Activated naive CD8-positive, alpha-beta T cell treated with anti-CD3 and anti-CD28 coated beads, Interleukin-2, amount 50 U/mL, for 16 hours (primary cell): Measurements from ENCODE around the gene ACTG1.

Source experiments
- DNase-seq: peaks from one replicate; pipeline ENCODE4 v3.0.0-alpha.2; 2020; ENCODE audit warnings: low read depth, low spot score

Gene ACTG1

GRCh38 chr17:81481815-81482505, 30.6 kb downstream of the ACTG1 start:
- DNase-seq, result no peak

GRCh38 chr17:81481073-81481799, 31.4 kb downstream of the ACTG1 start:
- peak; percentile 23 for DNase-seq

GRCh38 chr17:81480140-81481072, 32.2 kb downstream of the ACTG1 start:
- no peak for DNase-seq

- DNase-seq, result no peak
These were observed 33.2 kb downstream of the ACTG1 start for GRCh38 chr17:81479175-81480071.

GRCh38 chr17:81478119-81478518, 34.5 kb downstream of the ACTG1 start:
- no peak for DNase-seq

- no peak for DNase-seq
These were observed 35.4 kb downstream of the ACTG1 start for GRCh38 chr17:81477173-81477572.

- DNase-seq, result no peak
These were observed 36.0 kb downstream of the ACTG1 start for GRCh38 chr17:81476635-81477034.

- no peak for DNase-seq
These were observed 36.5 kb downstream of the ACTG1 start for GRCh38 chr17:81476097-81476496.

GRCh38 chr17:81474958-81475357, 37.6 kb downstream of the ACTG1 start:
- DNase-seq, result no peak

GRCh38 chr17:81473019-81473418, 39.6 kb downstream of the ACTG1 start:
- DNase-seq, result no peak

GRCh38 chr17:81471818-81472456, 40.7 kb downstream of the ACTG1 start:
- DNase-seq, result no peak

- DNase-seq, result no peak
These were observed 41.4 kb downstream of the ACTG1 start for GRCh38 chr17:81470944-81471817.

GRCh38 chr17:81470270-81470943, 42.2 kb downstream of the ACTG1 start:
- DNase-seq, result no peak

GRCh38 chr17:81469266-81469665, 43.3 kb downstream of the ACTG1 start:
- no peak for DNase-seq

GRCh38 chr17:81468770-81469121, 43.9 kb downstream of the ACTG1 start:
- DNase-seq, result no peak

GRCh38 chr17:81468111-81468769, 44.4 kb downstream of the ACTG1 start:
- DNase-seq, result no peak

GRCh38 chr17:81466564-81467472, 45.8 kb downstream of the ACTG1 start:
- DNase-seq, result no peak

GRCh38 chr17:81465910-81466309, 46.7 kb downstream of the ACTG1 start:
- DNase-seq, result no peak
